GM23338 (cell line): ENCODE data around the gene RAB12. TPM values are rescaled to one million over a fixed set of nuclear protein-coding genes. Genes with fewer than 3 reads are reported as not detected.
A peak's percentile ranks its signal among the peaks of the same experiment; 100 is the strongest.

Experiments used
- ATAC-seq: fragments of 200-7000 bp; cut with Tn5 transposase; 3 replicates; pipeline ENCODE4 v1.9.1; 2020
- DNase-seq: peaks from one replicate; pipeline ENCODE4 v3.0.0-alpha.2; 2015; ENCODE audit warnings: low spot score
- H2AFZ ChIP-seq: fragments of 200-600 bp; sonication (generic); 2 replicates; pipeline ENCODE4 v1.8.0; 2016; ENCODE audit warnings: antibody characterized with exemption, mild to moderate bottlenecking, moderate library complexity
- H3F3A ChIP-seq: fragments of 200-600 bp; sonication (generic); replicated peaks from 2 replicates; pipeline ENCODE4 v1.8.0; 2017; ENCODE audit warnings: antibody characterized with exemption, mixed run types, low read depth
- H3K27ac ChIP-seq: fragments of 200-600 bp; sonication (generic); 2 replicates; pipeline ENCODE4 v1.6.1; 2016; ENCODE audit warnings: low read depth
- H3K27me3 ChIP-seq: fragments of 200-600 bp; sonication (generic); 2 replicates; pipeline ENCODE4 v1.8.0; 2016; ENCODE audit warnings: mild to moderate bottlenecking, mixed run types, moderate library complexity; ENCODE audit not compliant: insufficient read depth
- H3K36me3 ChIP-seq: fragments of 200-600 bp; sonication (generic); 2 replicates; pipeline ENCODE4 v1.8.0; 2016; ENCODE audit warnings: mild to moderate bottlenecking; ENCODE audit not compliant: insufficient read depth
- H3K4me1 ChIP-seq: fragments of 200-600 bp; sonication (generic); 2 replicates; pipeline ENCODE4 v1.8.0; 2016; ENCODE audit warnings: mild to moderate bottlenecking, moderate library complexity; ENCODE audit not compliant: insufficient read depth
- H3K4me2 ChIP-seq: fragments of 200-600 bp; sonication (generic); 2 replicates; pipeline ENCODE4 v1.7.1; 2017; ENCODE audit warnings: mixed run types
- H3K4me3 ChIP-seq: fragments of 200-600 bp; sonication (generic); 2 replicates; pipeline ENCODE4 v1.6.1; 2016; ENCODE audit warnings: mixed run types
- H3K79me2 ChIP-seq: fragments of 200-600 bp; sonication (generic); replicated peaks from 2 replicates; pipeline ENCODE4 v1.8.0; 2017; ENCODE audit warnings: mild to moderate bottlenecking; ENCODE audit not compliant: insufficient read depth
- H3K9me2 ChIP-seq: fragments of 200-600 bp; sonication (generic); 2 replicates; pipeline ENCODE4 v1.8.0; 2017; ENCODE audit not compliant: insufficient read depth
- H4K20me1 ChIP-seq: fragments of 200-600 bp; sonication (generic); replicated peaks from 2 replicates; pipeline ENCODE4 v1.8.0; 2017; ENCODE audit warnings: mild to moderate bottlenecking; ENCODE audit not compliant: insufficient read depth
- H3K27ac Mint-ChIP-seq: 2 replicates; pipeline ENCODE4 v1.8.0; 2020; ENCODE audit warnings: inconsistent platforms, mild to moderate bottlenecking, moderate library complexity, mixed read lengths
- H3K27me3 Mint-ChIP-seq: 3 replicates; pipeline ENCODE4 v1.8.0; 2022; ENCODE audit warnings: low read depth, mild to moderate bottlenecking, moderate library complexity, mixed read lengths, inconsistent platforms; ENCODE audit not compliant: insufficient read depth, poor library complexity
- H3K36me3 Mint-ChIP-seq: 3 replicates; pipeline ENCODE4 v1.8.0; 2021; ENCODE audit warnings: low read depth, mild to moderate bottlenecking, inconsistent platforms, moderate library complexity, mixed read lengths
- H3K4me1 Mint-ChIP-seq: 3 replicates; pipeline ENCODE4 v1.8.0; 2020; ENCODE audit warnings: mild to moderate bottlenecking, inconsistent platforms, mixed read lengths
- H3K4me3 Mint-ChIP-seq: 3 replicates; pipeline ENCODE4 v1.8.0; 2021; ENCODE audit warnings: moderate library complexity, mild to moderate bottlenecking, inconsistent platforms, mixed read lengths
- H3K9me3 Mint-ChIP-seq: 3 replicates; pipeline ENCODE4 v1.8.0; 2020; ENCODE audit warnings: moderate library complexity, mild to moderate bottlenecking, inconsistent platforms, mixed read lengths
- CREB1 ChIP-seq: fragments of 250-450 bp; sonication (Bioruptor Pico); IDR thresholded peaks from 2 replicates; pipeline ENCODE4 v1.5.0; 2020; ENCODE audit warnings: low read depth, mild to moderate bottlenecking, moderate library complexity
- ETS1 ChIP-seq: IDR thresholded peaks from 2 replicates; pipeline ENCODE4 v1.6.1; 2016; ENCODE audit warnings: antibody characterized with exemption
- EZH2 ChIP-seq: fragments of 200-600 bp; sonication (generic); IDR thresholded peaks from one replicate; pipeline ENCODE4 v1.8.0; 2017; ENCODE audit warnings: antibody characterized with exemption, mild to moderate bottlenecking, low read depth; ENCODE audit not compliant: unreplicated experiment
- EZH2phosphoT487 ChIP-seq: fragments of 200-600 bp; sonication (generic); IDR thresholded peaks from one replicate; pipeline ENCODE4 v1.8.1; 2018; ENCODE audit warnings: antibody characterized with exemption; ENCODE audit not compliant: unreplicated experiment
- JUNB ChIP-seq: IDR thresholded peaks from one replicate; pipeline ENCODE4 v1.6.1; 2016; ENCODE audit warnings: antibody characterized with exemption; ENCODE audit not compliant: unreplicated experiment
- NANOG ChIP-seq: IDR thresholded peaks from 2 replicates; pipeline ENCODE4 v1.6.1; 2016; ENCODE audit warnings: antibody characterized with exemption, borderline replicate concordance
- POLR2AphosphoS5 ChIP-seq: IDR thresholded peaks from 2 replicates; pipeline ENCODE4 v1.6.1; 2016; ENCODE audit warnings: antibody characterized with exemption, low read depth
- REST ChIP-seq: IDR thresholded peaks from one replicate; pipeline ENCODE4 v1.6.1; 2018; ENCODE audit warnings: antibody characterized with exemption; ENCODE audit not compliant: unreplicated experiment
- STAT1 ChIP-seq: IDR thresholded peaks from one replicate; pipeline ENCODE4 v1.6.1; 2016; ENCODE audit warnings: antibody characterized with exemption; ENCODE audit not compliant: unreplicated experiment
- ZNF114 ChIP-seq: fragments of 250-450 bp; sonication (Bioruptor Pico); IDR thresholded peaks from 2 replicates; pipeline ENCODE4 v1.5.0; 2020; ENCODE audit warnings: mild to moderate bottlenecking, moderate library complexity
- ZNF331 ChIP-seq: fragments of 250-450 bp; sonication (Bioruptor Pico); IDR thresholded peaks from 2 replicates; pipeline ENCODE4 v1.5.0; 2020; ENCODE audit warnings: low read depth, mild to moderate bottlenecking, moderate library complexity
- ZNF462 ChIP-seq: fragments of 250-450 bp; sonication (Bioruptor Pico); IDR thresholded peaks from 2 replicates; pipeline ENCODE4 v1.5.0; 2020; ENCODE audit warnings: mild to moderate bottlenecking, moderate library complexity
- polyA plus RNA-seq: library from polyadenylated mRNA; unstranded; fragments of >200 nt; fragmentation: Nextera tagmentation; extraction: Ambion mirVana; gene quantifications from 2 replicates; pipeline ENCODE4 v1.2.1, GENCODE V29; 2016
- total RNA-seq: library from RNA; depleted of rRNA; stranded (reverse); fragments of >200 nt; shearing (Covaris generic); gene quantifications from 2 replicates; pipeline ENCODE4 v1.2.3, GENCODE V29; 2014
- TF ChIP-seq, protein P1 (sequence below), 2 experiments: fragments of 200-600 bp in 1 of 2; sonication (generic) in 1 of 2; conservative IDR thresholded peaks; 2 replicates each; pipeline versions ENCODE4 v1.5.1 to v1.6.1; 2016 to 2017; ENCODE audit warnings: antibody characterized with exemption in 2 of 2, low read depth in 2 of 2, mild to moderate bottlenecking in 2 of 2, moderate library complexity in 1 of 2

Gene RAB12
- total and polyA plus RNA-seq, 2 experiments from 2014 or later, result 16.7 to 80.4 TPM

DNA sequence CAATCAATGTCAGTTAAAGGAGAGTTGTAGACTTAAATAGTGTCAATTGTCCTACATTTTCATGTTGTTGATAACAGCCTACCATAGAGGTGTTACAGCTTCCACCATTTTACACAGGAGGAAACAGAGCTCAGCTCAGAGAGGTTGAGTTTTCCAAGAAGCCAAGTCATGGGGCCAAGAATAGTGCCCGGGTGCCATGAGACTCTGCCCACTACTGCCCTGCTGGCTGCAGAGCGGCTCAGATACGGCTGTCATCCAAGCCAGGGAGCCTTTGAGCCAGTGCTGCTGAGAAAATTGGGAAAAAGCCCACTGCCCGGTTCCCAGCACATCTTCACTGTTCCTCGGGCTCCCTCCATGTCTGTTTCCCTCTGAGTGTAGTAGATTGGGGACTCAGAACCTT is 22.0 kb downstream of the RAB12 start:
- Histone ChIP-seq H3F3A (no peaks in the 10 kb centered on the region), H2AFZ (no peak overlapping the region), H3K79me2 (peaks cover 87% of the 10 kb centered on the region), H3K9me2 (no peaks in the 10 kb centered on the region), H3K36me3 (peaks cover 26% of the 10 kb centered on the region), H3K4me2 (no peak overlapping the region), H3K4me1 (peaks cover 59% of the 10 kb centered on the region), H3K4me3 (no peak overlapping the region), H4K20me1 (0 out of 2 replicates have a peak, but pooled peaks cover 2% of the 10 kb centered on the region), H3K27ac (peak overlapping the region; percentile 11; the same call in 1 of the 2 replicates), H3K27me3 (no peaks in the 10 kb centered on the region)
- ATAC-seq (no peak), DNase-seq (no peak)
- Mint-ChIP-seq H3K4me1 (peaks cover 76% of the 10 kb centered on the region), H3K27ac (peak overlapping the region; percentile 93; the same call in 1 of the 2 replicates), H3K4me3 (no peak overlapping the region), H3K27me3 (peaks cover 3% of the 10 kb centered on the region), H3K9me3 (no peaks in the 10 kb centered on the region), H3K36me3 (peaks cover 86% of the 10 kb centered on the region)
- TF ChIP-seq ZNF462 (CRISPR knock-in tag) (no peak), EZH2 (no peak), POLR2AphosphoS5 (no peak), REST (no peak), CREB1 (CRISPR knock-in tag) (no peak), EZH2phosphoT487 (no peak), ZNF114 (CRISPR knock-in tag) (no peak), ZNF331 (CRISPR knock-in tag) (no peak), ETS1 (no peak), JUNB (no peak), STAT1 (no peak), NANOG (no peak)
- TF ChIP-seq, protein P1, sequence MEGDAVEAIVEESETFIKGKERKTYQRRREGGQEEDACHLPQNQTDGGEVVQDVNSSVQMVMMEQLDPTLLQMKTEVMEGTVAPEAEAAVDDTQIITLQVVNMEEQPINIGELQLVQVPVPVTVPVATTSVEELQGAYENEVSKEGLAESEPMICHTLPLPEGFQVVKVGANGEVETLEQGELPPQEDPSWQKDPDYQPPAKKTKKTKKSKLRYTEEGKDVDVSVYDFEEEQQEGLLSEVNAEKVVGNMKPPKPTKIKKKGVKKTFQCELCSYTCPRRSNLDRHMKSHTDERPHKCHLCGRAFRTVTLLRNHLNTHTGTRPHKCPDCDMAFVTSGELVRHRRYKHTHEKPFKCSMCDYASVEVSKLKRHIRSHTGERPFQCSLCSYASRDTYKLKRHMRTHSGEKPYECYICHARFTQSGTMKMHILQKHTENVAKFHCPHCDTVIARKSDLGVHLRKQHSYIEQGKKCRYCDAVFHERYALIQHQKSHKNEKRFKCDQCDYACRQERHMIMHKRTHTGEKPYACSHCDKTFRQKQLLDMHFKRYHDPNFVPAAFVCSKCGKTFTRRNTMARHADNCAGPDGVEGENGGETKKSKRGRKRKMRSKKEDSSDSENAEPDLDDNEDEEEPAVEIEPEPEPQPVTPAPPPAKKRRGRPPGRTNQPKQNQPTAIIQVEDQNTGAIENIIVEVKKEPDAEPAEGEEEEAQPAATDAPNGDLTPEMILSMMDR (conservative IDR thresholded peaks at IDR 0.05; ENCODE audit: low read depth in 2 of 2), result no peak
